Iris pigment epithelial cell (primary cell): ENCODE measurements around the gene NCK2.

ENCODE experiments used
- DNase-seq: peaks from one replicate; pipeline ENCODE4 v3.0.0-alpha.2; 2011; ENCODE audit warnings: low read depth

The NCK2 gene

GRCh38 chr2:105777031-105777482 is 32.3 kb downstream of the NCK2 start:
- DNase-seq = no peak

GRCh38 chr2:105777506-105778055 is 32.9 kb downstream of the NCK2 start:
- no peak for DNase-seq

GRCh38 chr2:105778080-105778607 is 33.4 kb downstream of the NCK2 start:
- DNase-seq = no peak

- DNase-seq = no peak
These were observed 34.7 kb downstream of the NCK2 start for GRCh38 chr2:105779394-105779793.

- no peak for DNase-seq
These were observed 35.9 kb downstream of the NCK2 start for GRCh38 chr2:105780606-105781005.

- peak; percentile 48 for DNase-seq
These were observed 36.7 kb downstream of the NCK2 start for GRCh38 chr2:105781274-105781978.

- DNase-seq = no peak
These were observed 37.4 kb downstream of the NCK2 start for GRCh38 chr2:105782123-105782522.

GRCh38 chr2:105782646-105783045 is 37.9 kb downstream of the NCK2 start:
- DNase-seq = no peak

GRCh38 chr2:105783151-105783738 is 38.5 kb downstream of the NCK2 start:
- no peak for DNase-seq

- DNase-seq = no peak
These were observed 39.3 kb downstream of the NCK2 start for GRCh38 chr2:105783972-105784371.

- no peak for DNase-seq
These were observed 39.9 kb downstream of the NCK2 start for GRCh38 chr2:105784589-105784988.

GRCh38 chr2:105785095-105785847 is 40.6 kb downstream of the NCK2 start:
- no peak for DNase-seq

- DNase-seq = no peak
These were observed 41.8 kb downstream of the NCK2 start for GRCh38 chr2:105786231-105787230.

- no peak for DNase-seq
These were observed 42.9 kb downstream of the NCK2 start for GRCh38 chr2:105787376-105788318.

GRCh38 chr2:105788670-105789290 is 44.1 kb downstream of the NCK2 start:
- DNase-seq = no peak

- peak; percentile 54 for DNase-seq
These were observed 45.2 kb downstream of the NCK2 start for GRCh38 chr2:105789745-105790460.

- DNase-seq = no peak
These were observed 45.9 kb downstream of the NCK2 start for GRCh38 chr2:105790461-105791149.

- DNase-seq = no peak
These were observed 46.5 kb downstream of the NCK2 start for GRCh38 chr2:105791229-105791628.
